Endothelial cell of umbilical vein (primary cell): Measurements from ENCODE around the gene SH3RF1. TPM values are rescaled to one million over a fixed set of nuclear protein-coding genes. Genes with fewer than 3 reads are reported as not detected.

Experiments used
- BruUV-seq: library from RNA; stranded (reverse); fragments of 400-500 nt; replicated peaks from 2 replicates; lab custom pipeline; 2021; lab: Mats Ljungman, UMichigan
- CTCF ChIA-PET: fragments of 300-600, 350-600 bp; sonication (Branson Sonifier 250); formaldehyde crosslinking; loops from one replicate; lab custom pipeline; 2021; ENCODE audit warnings: antibody characterized with exemption, inconsistent platforms; lab: Charles Lee
- POLR2A ChIA-PET: fragments of 300-600, 350-600 bp; sonication (Branson Sonifier 250); formaldehyde crosslinking; loops from one replicate; lab custom pipeline; 2021; ENCODE audit warnings: antibody characterized with exemption, inconsistent platforms; lab: Charles Lee
- DNase-seq: peaks from one replicate; pipeline ENCODE4 v3.0.0-alpha.2; 2011; ENCODE audit warnings: low read depth, low spot score
- FAIRE-seq: peaks from 2 replicates; lab custom pipeline; 2011; peaks lifted over from hg19 to GRCh38; lab: Jason Lieb, UNC
- H2AFZ ChIP-seq: 2 replicates; pipeline ENCODE4 v1.6.0; 2012; ENCODE audit warnings: low read depth, low read length, control low read depth, inconsistent platforms
- H3K27ac ChIP-seq: 2 replicates; pipeline ENCODE4 v1.5.1; 2011; ENCODE audit warnings: low read depth, mild to moderate bottlenecking, control low read depth, low read length, moderate library complexity; ENCODE audit not compliant: insufficient read depth
- H3K27me3 ChIP-seq, 2 experiments: 2 replicates each; pipeline versions ENCODE4 v1.6.0 to v1.6.1; 2011; ENCODE audit warnings: low read length in 2 of 2, mixed read lengths in 1 of 2; ENCODE audit not compliant: control insufficient read depth in 2 of 2, insufficient read depth in 2 of 2
- H3K36me3 ChIP-seq, 2 experiments: 2 replicates in 1 of 2; 3 replicates in 1 of 2; pipeline ENCODE4 v1.5.1; 2011; ENCODE audit warnings: low read length in 2 of 2, mild to moderate bottlenecking in 1 of 2, moderate library complexity in 1 of 2; ENCODE audit not compliant: control insufficient read depth in 2 of 2, insufficient read depth in 2 of 2; ENCODE audit errors: extremely low read depth in 1 of 2
- H3K4me1 ChIP-seq: 3 replicates; pipeline ENCODE4 v1.5.1; 2011; ENCODE audit warnings: mild to moderate bottlenecking, low read length; ENCODE audit not compliant: control insufficient read depth, insufficient read depth; ENCODE audit errors: extremely low read depth
- H3K4me2 ChIP-seq: 2 replicates; pipeline ENCODE4 v1.6.1; 2011; ENCODE audit warnings: low read length, control low read depth, mixed read lengths; ENCODE audit not compliant: insufficient read depth
- H3K4me3 ChIP-seq, 3 experiments: fragments of 200-600 bp in 1 of 3; sonication (generic), shearing (Covaris generic) in 1 of 3; replicated peaks in 1 of 3; 2 replicates each; pipeline ENCODE4 v1.5.1; 2011 to 2016; ENCODE audit warnings: control low read depth in 3 of 3, low read length in 3 of 3, mild to moderate bottlenecking in 2 of 3, inconsistent platforms in 1 of 3, low read depth in 1 of 3, moderate library complexity in 1 of 3; ENCODE audit not compliant: insufficient read depth in 1 of 3
- H3K79me2 ChIP-seq: 2 replicates; pipeline ENCODE4 v1.6.0; 2012; ENCODE audit warnings: low read length, inconsistent platforms; ENCODE audit not compliant: control insufficient read depth, insufficient read depth
- H3K9ac ChIP-seq: replicated peaks from 2 replicates; pipeline ENCODE3; 2011; ENCODE audit warnings: low read length, control low read depth; ENCODE audit not compliant: insufficient read depth; ENCODE audit errors: extremely low read depth
- H3K9me1 ChIP-seq: replicated peaks from 3 replicates; pipeline ENCODE4 v1.6.0; 2011; ENCODE audit warnings: mild to moderate bottlenecking, low read length; ENCODE audit not compliant: control insufficient read depth, insufficient read depth; ENCODE audit errors: extremely low read depth
- H3K9me3 ChIP-seq: replicated peaks from 2 replicates; pipeline ENCODE4 v1.5.1; 2012; ENCODE audit warnings: low read length, inconsistent platforms; ENCODE audit not compliant: control insufficient read depth, insufficient read depth
- H4K20me1 ChIP-seq: replicated peaks from 2 replicates; pipeline ENCODE3; 2011; ENCODE audit warnings: mild to moderate bottlenecking, low read length; ENCODE audit not compliant: control insufficient read depth, insufficient read depth; ENCODE audit errors: extremely low read depth
- CTCF ChIP-seq, 2 donors: IDR thresholded peaks; 1 replicate in 1 of 2; 2 replicates in 1 of 2; pipeline ENCODE4 v1.5.1; 2011; ENCODE audit warnings: low read length in 2 of 2, mild to moderate bottlenecking in 2 of 2, moderate library complexity in 2 of 2, control low read depth in 1 of 2, inconsistent platforms in 1 of 2, low read depth in 1 of 2; ENCODE audit not compliant: insufficient read depth in 1 of 2; ENCODE audit errors: extremely low read depth in 1 of 2
- EZH2 ChIP-seq: IDR thresholded peaks from 2 replicates; pipeline ENCODE4 v1.6.1; 2012; ENCODE audit warnings: borderline replicate concordance, low read depth, mild to moderate bottlenecking, moderate library complexity, low read length, inconsistent platforms; ENCODE audit not compliant: severe bottlenecking
- FOS ChIP-seq: IDR thresholded peaks from 2 replicates; pipeline ENCODE4 v1.6.1; 2011; ENCODE audit warnings: mild to moderate bottlenecking, low read length, moderate library complexity, borderline replicate concordance; ENCODE audit not compliant: insufficient read depth
- GATA2 ChIP-seq: IDR thresholded peaks from 2 replicates; pipeline ENCODE4 v1.7.0; 2011; ENCODE audit warnings: low read depth, mild to moderate bottlenecking, moderate library complexity, mixed read lengths, low read length; ENCODE audit not compliant: insufficient read length, insufficient read depth
- JUN ChIP-seq: IDR thresholded peaks from 2 replicates; pipeline ENCODE4 v1.6.1; 2011; ENCODE audit warnings: borderline replicate concordance, low read depth; ENCODE audit not compliant: insufficient read length, insufficient read depth
- MAX ChIP-seq: IDR thresholded peaks from 2 replicates; pipeline ENCODE4 v1.6.1; 2011; ENCODE audit not compliant: insufficient read depth, insufficient read length
- MYC ChIP-seq: IDR thresholded peaks from one replicate; pipeline ENCODE4 v1.6.1; 2011; ENCODE audit warnings: mild to moderate bottlenecking, low read depth, low read length
- POLR2A ChIP-seq: IDR thresholded peaks from 2 replicates; pipeline ENCODE4 v1.6.1; 2012; ENCODE audit warnings: low read depth, mild to moderate bottlenecking, control low read depth, low read length
- POLR2AphosphoS5 ChIP-seq: IDR thresholded peaks from 2 replicates; pipeline ENCODE4 v1.6.1; 2012; ENCODE audit warnings: low read depth, mild to moderate bottlenecking, control low read depth, low read length, moderate library complexity; ENCODE audit not compliant: insufficient read depth
- dilution Hi-C: fragments of 300-500 bp; cut with MboI; formaldehyde crosslinking; loops from one replicate; pipeline ENCODE4 v1.15.0; 2019; ENCODE audit warnings: low sequenced_read_pairs; ENCODE audit not compliant: extremely low pct_ligation_motif_present
- intact Hi-C: fragments of 100-400 bp; cut with micrococcal nuclease; formaldehyde crosslinking; loops from one replicate; pipeline ENCODE4 v1.10.0; 2022
- polyA plus RNA-seq, 4 experiments: library from polyadenylated mRNA; depleted of rRNA in 3 of 4; stranded (reverse) in 3 of 4; unstranded in 1 of 4; fragments of >200 nt; gene quantifications; 2 replicates each; pipeline versions ENCODE4 v1.2.1 to v1.2.3, GENCODE V29; 2011 to 2012; ENCODE audit warnings: missing spikeins in 1 of 4
- total RNA-seq: library from RNA; stranded (reverse); gene quantifications from 2 replicates; pipeline ENCODE4 v1.2.3, GENCODE V29; 2021

Gene SH3RF1
- total and polyA plus RNA-seq, 2 donors (not counting 3 experiments of a cell fraction or from before 2014, with no cell fraction given): 16.2 to 24.9 TPM

GRCh38 chr4:169215656-169216055 lies 55.1 kb downstream of the SH3RF1 start:
- H3K4me1 ChIP-seq: no peaks in the 10 kb centered on the region
- FAIRE-seq (no peak), DNase-seq (no peak)
- TF ChIP-seq GATA2 (no peak), MAX (no peak), POLR2A (no peak), MYC (no peak), FOS (no peak), JUN (no peak)
- peaks cover 0 to 4% of the 10 kb centered on the region in 2 experiments for H3K36me3 ChIP-seq
- CTCF ChIA-PET: interaction anchor here (0.8 kb wide), 1 partner anchor 45 kb away, joined by 3 read pairs; no protein-coding TSS in a partner anchor
- no peak overlapping the region for H3K9ac ChIP-seq
- dilution Hi-C loops (no loop called here), intact Hi-C loops (no loop called here)
- H3K9me1 ChIP-seq: no peaks in the 10 kb centered on the region
- H3K9me3 ChIP-seq: no peaks in the 10 kb centered on the region
- no peaks in the 10 kb centered on the region for H3K27me3 ChIP-seq
- H2AFZ ChIP-seq: no peak overlapping the region
- no TSS peak for BruUV-seq
- POLR2A ChIA-PET: no interaction called here
- H3K27ac ChIP-seq: no peak overlapping the region
- no peak overlapping the region for H3K4me3 ChIP-seq
- peaks cover 57% of the 10 kb centered on the region for H3K79me2 ChIP-seq
- no peaks in the 10 kb centered on the region for H4K20me1 ChIP-seq
- H3K4me2 ChIP-seq: no peak overlapping the region

GRCh38 chr4:169212981-169213380 lies 57.8 kb downstream of the SH3RF1 start:
- no peak for FAIRE-seq
- BruUV-seq: no TSS peak

More at GRCh38 chr4:169212981-169213380, 57.8 kb downstream of the SH3RF1 start:
- H3K4me3 ChIP-seq: no peak overlapping the region
- H3K9ac ChIP-seq: no peak overlapping the region
- CTCF ChIA-PET: no interaction called here
- intact Hi-C loops (no loop called here), dilution Hi-C loops (no loop called here)
- H3K36me3 ChIP-seq: peaks cover 0 to 4% of the 10 kb centered on the region in 2 experiments
- no peak for DNase-seq
- H3K9me3 ChIP-seq: no peaks in the 10 kb centered on the region
- peaks cover 57% of the 10 kb centered on the region for H3K79me2 ChIP-seq
- POLR2A ChIA-PET: no interaction called here
- H2AFZ ChIP-seq: no peak overlapping the region
- H3K4me2 ChIP-seq: no peak overlapping the region
- H3K9me1 ChIP-seq: no peaks in the 10 kb centered on the region
- TF ChIP-seq POLR2AphosphoS5 (no peak), FOS (no peak), MAX (no peak), POLR2A (no peak), CTCF (IDR thresholded peaks at IDR 0.05; ENCODE audit: extremely low read depth in 1 of 2, insufficient read depth in 1 of 2, low read depth in 1 of 2, low read length in 2 of 2) (no peak), JUN (no peak), MYC (no peak), EZH2 (no peak), GATA2 (no peak)
- no peaks in the 10 kb centered on the region for H3K27me3 ChIP-seq
- H4K20me1 ChIP-seq: no peaks in the 10 kb centered on the region
- H3K27ac ChIP-seq: no peak overlapping the region
- H3K4me1 ChIP-seq: peaks cover 5% of the 10 kb centered on the region
